GM18499 (cell line): ENCODE data around the gene PPP1R9B.

Source experiments
- ATAC-seq: cut with Tn5 transposase; IDR thresholded peaks from one replicate; pipeline ENCODE4 v1.9.1; 2021; ENCODE audit warnings: moderate number of reproducible peaks; ENCODE audit not compliant: insufficient read depth, unreplicated experiment

PPP1R9B gene

DNA sequence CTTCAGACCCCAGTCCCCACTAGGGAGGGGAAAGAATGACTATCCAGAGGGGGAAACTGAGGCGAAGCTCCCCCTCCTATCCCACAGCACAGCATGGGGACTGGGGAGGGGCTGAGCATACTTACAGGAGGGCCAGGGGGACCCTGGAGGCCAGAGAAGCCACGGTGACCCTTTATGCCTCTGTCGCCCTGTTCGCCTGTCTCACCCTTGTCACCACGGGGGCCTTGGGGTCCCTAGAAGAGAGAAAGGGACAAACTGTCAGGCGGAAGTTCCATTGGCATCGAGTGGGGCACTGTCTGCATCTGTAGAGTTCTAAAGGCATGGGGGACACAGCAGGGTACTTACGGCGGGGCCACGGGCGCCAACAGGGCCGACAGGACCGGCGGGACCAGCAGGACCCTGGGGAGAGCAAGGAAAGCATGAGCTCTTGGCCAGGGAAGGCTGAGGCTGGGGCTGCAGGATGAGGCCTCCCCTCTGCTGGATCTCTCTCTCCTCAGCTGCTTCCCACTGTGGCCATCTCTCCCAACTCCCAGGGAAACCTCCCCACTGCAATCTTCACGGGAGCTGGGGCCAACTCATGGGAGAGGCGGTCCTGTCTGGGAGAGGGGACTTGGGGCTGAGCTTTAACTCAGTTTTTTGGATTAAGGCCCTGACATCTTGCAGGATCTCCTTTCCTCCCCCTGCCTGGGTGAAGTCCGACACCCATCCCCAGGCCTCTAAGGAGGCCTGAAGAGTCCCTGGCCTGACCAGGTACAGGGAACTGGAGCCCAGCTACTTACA lies 37.5 kb upstream of the PPP1R9B start:
- ATAC-seq = no peak

DNA sequence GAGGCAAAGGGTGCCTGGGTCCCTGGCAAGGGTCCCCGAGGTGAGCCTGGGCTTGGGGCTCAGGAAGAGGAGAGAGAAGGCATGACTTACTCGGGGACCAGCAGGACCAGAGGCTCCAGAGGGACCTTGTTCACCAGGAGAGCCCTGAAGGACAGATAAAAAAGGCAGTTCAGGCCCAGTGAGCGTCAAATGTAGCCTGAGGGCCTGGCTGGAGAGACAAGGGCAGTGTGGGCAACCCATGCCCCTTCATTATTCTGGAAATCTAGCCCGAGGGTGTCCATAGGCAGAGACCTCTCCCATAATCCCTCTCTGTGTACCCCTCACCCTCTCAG lies 36.9 kb upstream of the PPP1R9B start:
- no peak for ATAC-seq

DNA sequence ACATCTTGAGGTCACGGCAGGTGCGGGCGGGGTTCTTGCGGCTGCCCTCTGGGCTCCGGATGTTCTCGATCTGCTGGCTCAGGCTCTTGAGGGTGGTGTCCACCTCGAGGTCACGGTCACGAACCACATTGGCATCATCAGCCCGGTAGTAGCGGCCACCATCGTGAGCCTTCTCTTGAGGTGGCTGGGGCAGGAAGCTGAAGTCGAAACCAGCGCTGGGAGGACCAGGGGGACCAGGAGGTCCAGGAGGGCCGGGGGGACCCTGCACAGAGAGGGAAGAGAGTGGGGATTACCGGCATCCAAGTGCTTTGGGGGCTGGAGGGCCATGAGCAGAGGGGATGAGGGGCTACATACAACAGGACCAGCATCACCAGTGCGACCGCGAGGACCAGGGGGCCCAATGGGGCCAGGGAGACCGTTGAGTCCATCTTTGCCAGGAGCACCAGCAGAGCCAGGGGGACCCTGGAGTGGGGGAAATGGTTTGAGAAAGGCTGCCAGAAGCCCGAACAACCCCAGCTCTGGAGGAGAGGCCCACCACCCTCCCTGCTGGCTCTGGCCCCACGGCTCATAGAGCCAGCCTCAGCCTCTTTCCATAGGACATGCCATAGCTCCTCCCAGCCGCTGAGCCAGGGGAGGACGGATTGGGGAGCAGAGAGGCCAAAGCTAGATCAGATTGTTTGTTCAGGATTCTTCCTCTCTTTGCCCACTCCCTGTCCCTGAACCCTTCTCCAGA lies 36.4 kb upstream of the PPP1R9B start:
- no peak for ATAC-seq

DNA sequence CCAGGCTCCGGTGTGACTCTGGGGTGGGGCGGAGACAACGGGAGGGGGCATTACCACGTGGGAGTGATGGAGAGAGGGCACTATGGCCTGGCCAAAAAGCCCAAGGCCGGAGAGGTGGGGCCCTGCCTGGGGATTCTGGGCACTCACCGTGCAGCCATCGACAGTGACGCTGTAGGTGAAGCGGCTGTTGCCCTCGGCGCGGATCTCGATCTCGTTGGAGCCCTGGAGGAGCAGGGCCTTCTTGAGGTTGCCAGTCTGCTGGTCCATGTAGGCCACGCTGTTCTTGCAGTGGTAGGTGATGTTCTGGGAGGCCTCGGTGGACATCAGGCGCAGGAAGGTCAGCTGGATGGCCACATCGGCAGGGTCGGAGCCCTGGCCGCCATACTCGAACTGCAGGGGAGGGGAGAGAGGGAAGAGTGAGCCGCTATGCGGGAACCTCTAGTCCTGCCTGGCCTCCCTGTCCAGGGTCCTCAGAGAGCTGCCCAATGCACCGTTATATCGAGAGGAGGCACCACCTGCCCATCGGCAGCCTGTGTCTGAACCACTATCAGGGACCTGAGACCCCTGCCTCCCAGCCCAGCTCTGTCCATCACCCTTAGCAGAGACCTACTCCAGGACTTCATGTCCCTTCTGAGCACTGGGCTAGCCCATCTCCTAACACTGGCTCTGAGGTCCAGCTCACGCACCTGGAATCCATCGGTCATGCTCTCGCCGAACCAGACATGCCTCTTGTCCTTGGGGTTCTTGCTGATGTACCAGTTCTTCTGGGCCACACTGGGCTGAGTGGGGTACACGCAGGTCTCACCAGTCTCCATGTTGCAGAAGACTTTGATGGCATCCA lies 35.4 kb upstream of the PPP1R9B start:
- ATAC-seq = no peak

DNA sequence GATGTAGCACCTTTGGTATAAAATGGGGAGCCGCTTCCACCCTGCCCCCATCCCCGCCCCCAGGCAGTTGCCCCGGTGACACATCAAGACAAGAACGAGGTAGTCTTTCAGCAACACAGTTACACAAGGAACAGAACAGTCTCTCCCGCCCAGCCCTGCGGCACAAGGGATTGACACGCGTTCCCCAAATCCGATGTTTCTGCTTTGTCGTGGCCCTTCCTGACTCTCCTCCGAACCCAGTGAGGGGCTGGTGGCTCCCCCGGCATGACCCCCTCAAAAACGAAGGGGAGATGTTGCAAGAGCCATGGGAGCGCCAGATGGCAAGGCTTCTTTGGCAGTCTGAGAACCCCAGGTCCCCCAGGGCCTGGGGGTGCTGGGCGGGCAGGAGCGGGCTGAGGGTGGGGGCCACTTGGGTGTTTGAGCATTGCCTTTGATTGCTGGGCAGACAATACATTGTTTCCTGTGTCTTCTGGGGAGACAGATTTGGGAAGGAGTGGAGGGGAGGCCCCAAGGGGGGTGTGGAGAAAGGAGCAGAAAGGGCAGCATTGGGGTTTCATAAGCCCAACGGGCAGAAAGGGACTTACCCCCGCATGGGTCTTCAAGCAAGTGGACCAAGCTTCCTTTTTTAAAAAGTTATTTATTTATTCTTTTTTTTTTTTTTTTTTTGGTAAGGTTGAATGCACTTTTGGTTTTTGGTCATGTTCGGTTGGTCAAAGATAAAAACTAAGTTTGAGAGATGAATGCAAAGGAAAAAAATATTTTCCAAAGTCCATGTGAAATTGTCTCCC lies 34.3 kb upstream of the PPP1R9B start:
- no peak for ATAC-seq

DNA sequence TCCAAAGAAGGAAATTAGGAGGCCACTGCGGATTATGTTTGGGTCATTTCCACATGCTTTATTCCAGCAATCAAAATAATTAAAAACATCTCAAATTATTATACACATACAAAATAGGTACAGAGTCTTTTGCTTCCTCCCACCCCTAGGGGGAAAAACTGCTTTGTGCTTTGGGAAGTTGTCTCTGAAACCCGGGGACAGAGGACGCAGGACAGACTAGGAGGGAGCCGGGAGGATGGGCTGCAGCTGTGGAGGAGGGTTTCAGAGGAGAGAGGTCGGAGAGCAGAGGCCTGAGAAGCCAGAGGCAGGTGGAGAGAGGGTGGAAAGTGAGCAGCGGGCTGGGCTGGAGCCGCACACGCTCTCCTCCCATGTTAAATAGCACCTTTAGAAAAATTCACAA lies 33.6 kb upstream of the PPP1R9B start:
- ATAC-seq = no peak

DNA sequence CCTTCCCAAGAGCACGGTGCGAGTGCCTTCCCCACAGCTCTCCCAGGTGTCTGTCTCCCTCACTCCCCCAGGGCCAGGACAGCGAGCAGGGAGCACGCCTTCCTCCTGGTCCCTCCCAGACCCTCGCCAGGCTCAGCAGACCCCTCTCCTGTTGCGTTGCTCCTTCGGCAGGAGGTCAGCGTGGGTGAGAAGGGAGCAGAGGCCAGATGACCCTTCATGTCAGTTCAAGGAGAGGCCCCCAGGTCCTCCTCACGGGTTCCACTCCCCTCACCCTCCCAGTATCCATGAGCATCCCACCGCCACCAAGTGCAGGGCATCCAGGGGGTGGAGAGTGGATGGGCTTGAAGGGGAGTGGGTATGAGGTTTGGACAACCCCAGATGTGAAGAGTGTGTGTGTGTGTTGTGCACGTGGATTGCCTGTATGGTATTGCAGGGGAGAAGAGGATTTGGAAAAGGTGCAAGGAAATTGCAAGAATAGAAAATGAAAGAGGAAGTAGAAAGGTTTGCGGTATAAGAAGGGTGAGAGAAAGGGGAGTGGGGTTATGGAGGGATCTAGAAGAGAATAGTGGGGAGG lies 33.0 kb upstream of the PPP1R9B start:
- ATAC-seq = no peak

DNA sequence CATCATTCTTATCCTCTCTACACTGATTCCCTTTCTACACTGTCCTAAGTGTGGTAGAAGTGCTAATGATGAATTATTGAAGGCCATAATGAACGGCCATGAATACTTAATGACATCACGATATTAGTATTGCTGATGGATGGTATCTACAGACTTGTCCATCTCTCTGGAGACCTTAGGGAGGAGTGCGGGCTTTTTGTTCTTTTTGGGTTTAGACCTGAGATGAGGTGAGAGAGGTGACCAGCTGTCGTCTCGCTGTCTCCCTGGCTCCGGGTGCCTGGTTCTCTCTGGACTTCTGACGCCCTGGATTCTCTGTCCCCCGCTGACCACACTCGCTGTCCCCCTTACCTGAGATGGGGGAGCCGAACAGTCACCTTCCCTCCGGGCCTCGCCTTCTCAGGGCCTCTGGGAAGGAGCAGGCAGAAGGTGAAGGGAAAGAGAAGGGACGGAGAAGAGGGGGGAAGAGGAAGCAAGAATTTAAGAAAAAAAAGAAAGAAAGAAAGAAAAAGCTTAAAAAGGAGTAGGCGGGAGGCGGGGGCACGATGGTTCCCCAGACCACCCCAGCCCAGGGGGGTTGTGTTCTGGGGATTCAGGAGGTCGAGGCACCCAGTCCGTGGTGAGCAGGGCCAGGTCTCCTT lies 32.4 kb upstream of the PPP1R9B start:
- ATAC-seq = no peak

DNA sequence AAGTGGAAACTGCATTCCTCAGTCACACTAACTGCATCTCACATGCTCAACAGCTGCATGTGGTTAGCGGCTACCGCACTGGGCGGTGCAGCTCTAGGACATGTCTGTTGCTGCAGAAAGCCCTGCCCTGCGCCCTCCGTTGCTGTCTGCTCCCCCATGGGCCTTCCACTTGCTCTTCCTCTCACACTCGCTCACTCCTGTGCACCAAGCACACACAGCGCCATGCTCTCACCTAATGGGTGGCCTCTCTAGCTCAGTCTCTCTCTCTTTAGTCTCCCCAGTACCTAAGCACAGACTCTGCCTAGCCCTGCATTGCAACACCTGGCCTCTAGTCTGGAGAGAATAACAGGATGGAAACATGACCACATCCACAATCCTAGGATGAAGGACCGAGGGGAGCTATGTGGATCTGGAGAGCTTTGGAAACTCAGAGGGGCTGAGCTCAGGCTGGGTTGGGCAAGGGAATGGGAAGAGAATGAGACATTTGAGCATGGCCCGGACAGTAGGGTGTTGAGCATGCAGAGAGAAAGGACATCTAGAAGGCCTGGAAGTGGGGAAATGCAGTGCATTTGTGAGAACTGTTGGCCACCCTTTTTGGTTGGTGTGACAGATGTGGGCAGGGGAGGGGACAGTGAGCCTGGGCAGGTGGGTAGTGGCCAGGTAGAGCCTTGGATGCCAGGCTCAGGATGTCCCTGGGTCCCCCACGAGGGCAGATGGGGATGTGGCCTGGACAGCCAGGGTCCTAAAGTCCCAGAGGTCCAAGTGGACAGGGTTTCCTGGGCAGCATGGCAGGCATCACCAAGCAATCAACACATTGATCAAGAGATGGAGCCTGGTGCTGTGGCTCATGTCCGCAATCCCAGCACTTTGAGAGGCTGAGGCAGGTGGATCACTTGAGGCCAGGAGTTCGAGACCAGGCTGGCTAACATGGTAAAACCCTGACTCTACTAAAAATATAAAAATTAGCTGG lies 31.4 kb upstream of the PPP1R9B start:
- ATAC-seq = no peak

DNA sequence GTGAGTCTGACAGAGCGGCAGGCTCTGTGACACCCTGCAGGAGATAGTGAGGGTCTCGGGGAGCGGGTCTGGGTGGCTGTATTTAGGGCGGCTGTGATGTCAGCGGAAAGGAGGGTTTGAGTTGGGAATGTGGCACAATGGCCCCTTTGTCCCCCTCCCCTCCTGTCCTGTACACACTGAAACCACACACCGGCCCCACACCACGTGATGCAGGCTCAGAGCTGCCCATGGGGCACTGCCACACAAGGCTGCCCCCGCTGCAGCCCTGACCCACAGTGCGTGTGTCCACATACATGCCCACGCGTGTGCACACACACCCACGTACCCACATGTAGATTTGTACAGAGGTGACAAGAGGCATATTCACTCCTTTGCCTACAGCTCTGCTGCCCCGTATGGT lies 30.7 kb upstream of the PPP1R9B start:
- ATAC-seq = no peak

DNA sequence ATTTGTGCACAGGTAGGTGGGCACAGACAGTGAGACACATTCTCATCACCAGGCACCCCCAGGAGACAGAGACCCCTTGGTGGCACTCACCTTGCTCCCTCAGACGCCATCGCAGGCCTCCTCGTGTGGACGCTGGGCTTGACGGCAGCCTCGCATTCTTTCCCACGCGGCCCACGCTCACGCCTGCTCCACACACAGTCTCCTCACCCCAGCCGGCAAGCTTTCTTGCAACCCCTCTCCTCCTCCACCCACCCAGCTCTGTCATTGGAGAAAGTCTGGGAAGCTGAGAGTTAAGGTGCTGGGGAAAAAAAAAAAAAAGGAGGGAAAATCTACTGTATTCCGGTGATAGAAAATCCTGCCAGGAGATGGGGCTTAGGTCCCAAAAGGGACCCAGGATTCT lies 30.1 kb upstream of the PPP1R9B start:
- no peak for ATAC-seq

DNA sequence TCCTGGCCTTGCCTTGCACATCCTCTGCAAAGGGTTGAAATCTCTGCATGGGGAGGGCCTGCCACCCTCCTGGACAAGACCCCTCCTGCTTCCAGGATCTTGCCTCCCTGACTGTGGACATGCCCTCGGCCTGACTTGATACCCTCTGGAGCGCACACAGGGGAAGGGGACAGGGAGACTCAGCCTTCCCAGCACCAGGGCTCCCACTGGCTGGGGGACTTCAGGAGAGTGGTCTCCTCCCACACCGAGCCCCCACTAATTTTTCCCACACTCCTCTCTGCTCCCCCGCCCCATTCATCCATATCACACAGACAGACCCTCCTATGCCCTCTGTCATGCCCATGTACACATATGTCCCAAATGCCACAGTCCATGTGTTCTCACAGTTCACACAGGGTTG lies 29.6 kb upstream of the PPP1R9B start:
- no peak for ATAC-seq

DNA sequence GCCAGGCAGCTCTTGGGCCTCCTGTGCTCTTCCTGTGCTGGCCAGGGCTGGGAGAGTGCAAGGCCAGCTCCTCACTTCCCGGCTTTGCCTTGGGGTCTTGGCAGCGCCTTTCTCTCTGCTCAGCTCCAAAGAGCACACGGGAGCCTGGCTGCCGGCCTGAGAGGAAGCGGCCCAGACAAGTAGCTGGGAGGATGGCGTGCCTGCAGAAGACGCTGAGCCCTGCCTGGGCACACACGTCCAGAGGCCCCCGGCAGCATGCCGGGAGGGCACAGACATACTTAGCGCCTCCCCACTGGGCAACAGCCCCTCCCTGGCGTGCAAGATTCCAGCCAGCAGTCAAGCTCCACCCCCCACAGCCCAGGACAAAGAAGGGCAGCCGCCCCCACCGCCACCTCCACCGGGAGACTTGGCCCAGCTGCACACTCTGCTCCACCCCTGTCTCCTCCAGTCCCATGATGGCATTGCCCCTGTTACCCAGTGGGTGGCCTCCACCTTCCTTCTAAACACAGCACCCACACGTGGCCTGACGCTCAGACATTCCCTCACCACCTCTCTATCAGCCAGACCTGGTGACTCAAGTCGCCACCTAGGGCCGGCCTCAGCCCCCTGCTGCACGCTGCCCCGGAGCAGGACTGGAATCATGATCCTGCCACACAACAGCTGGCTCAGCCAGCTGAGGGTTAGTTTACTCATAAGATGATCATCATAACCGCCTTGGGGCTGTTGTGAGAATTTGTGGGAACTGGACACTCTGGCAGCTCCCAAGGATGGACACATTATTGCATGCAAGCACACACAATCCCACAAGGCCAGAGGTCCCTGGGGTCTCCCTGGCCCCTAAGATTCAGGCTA lies 27.7 kb upstream of the PPP1R9B start:
- no peak for ATAC-seq

DNA sequence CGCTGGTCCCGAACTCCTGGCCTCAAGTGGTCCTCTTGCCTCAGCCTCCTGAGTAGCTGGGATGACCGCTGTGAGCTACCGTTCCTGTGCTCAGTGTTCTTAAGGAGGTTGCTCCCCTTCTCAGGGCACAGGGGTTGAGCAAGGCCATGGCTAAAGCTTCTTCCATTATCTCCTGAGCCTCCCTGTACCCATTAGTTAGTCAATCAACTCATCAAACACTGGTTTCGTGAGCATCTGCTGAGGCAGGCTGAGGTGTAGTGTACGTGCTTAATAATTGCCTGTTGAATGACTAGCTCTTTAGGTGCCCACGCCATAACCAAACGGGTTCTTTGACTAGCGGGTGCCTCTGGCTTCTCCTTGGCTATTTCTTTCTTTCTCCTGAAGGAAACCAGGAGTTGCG lies 27.0 kb upstream of the PPP1R9B start:
- no peak for ATAC-seq

DNA sequence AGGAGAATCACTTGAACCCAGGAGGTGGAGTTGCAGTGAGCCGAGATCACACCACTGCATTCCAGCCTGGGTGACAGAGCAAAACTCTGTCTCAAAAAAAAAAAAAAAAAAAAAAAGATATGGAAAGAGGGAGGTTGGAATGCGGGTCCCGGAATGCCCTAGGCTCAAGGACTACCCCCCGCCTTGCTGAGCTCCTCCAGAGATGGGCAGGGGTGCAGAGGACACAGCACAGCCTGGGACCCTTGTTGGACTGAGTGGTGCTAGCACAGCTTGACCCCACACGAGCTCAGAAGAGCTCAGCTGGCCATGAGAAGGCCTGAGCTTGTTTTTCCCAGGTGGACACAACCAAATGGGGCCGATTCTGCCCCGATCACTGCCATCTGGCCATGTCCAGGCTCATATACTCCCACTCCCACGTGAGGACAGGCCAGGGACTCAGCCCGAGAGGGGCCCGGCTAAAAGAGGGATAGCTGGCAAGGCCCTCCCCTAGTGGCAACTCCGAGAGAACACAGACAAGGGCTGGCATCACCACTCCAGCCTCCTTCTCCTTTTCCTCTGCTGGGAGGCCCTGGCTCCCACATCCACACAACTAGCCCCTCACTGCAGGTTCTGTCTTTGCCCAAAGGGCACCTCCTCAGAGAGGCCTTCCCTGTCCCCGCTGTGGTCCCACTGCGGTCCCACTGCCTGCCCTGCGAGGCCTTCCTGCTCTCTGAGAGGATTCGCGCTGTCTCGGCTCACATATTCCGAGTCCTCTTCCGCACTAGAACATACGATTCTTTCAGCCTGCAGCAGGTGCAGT lies 26.3 kb upstream of the PPP1R9B start:
- no peak for ATAC-seq

DNA sequence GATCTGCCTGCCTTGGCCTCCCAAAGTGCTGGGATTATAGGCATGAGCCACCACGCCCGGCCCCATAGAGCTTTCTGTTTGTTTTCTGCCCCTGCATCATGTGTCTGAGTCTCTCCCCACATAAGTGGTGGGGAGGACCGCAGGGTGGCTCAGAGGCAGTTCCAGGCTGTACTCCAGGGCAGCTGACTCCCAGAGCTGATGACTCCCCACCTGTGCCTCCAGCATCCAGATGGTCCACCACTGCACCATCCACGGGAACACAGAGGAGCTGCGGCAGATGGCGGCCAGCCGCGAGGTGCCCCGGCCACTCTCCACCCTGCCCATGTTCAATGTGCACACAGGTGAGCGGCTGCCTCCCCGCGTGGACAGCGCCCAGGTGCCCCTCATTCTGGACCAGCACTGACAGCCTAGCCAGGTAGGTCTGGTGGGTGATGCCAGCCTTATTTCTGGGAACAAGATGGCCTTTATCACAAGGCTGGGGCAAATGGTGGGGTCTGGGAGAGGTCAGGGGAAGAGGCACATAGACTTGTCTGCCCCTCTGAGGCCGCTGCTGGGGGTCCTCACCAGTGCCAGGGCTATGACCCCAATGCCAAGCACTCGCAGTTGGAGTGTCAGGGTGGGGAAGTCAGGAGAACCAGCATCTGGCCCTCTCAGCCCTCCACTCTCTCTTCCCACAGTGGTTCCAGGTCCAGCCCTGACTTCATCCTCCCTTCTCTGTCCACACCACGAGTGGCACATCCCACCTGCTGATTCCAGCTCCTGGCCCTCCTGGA lies 24.7 kb upstream of the PPP1R9B start:
- no peak for ATAC-seq
